K562 (cell line): Measurements from ENCODE around the gene BLM. TPM values are rescaled to one million over a fixed set of nuclear protein-coding genes. Genes with fewer than 3 reads are reported as not detected.
A peak's percentile ranks its signal among the peaks of the same experiment; 100 is the strongest.

Experiments used
- ATAC-seq: fragments of 200-7000 bp; cut with Tn5 transposase; 3 replicates; pipeline ENCODE4 v1.9.1; 2020; ENCODE audit warnings: moderate library complexity
- BruUV-seq: library from RNA; stranded (reverse); fragments of 400-500 nt; replicated peaks from 2 replicates; lab custom pipeline; 2021; lab: Mats Ljungman, UMichigan
- CTCF ChIA-PET: fragments of 300-600 bp; formaldehyde crosslinking; extraction: SDS; loops from one replicate; lab custom pipeline; 2021; ENCODE audit warnings: low intra/inter-chr PET ratio; lab: Yijun Ruan, JAX
- POLR2A ChIA-PET: fragments of 300-600, 350-650 bp; sonication (Branson Sonifier 250); formaldehyde crosslinking; extraction: SDS; loops from one replicate; lab custom pipeline; 2021; ENCODE audit warnings: antibody characterized with exemption, inconsistent platforms; lab: Yijun Ruan, JAX
- DNase-seq, 4 experiments: peaks; one replicate each; pipeline versions ENCODE4 v3.0.0 to v3.0.0-alpha.2; 2011 to 2018; ENCODE audit warnings: low spot score in 3 of 4, mixed read lengths in 3 of 4; ENCODE audit errors: extremely low read depth in 1 of 4
- FAIRE-seq: peaks from 2 replicates; lab custom pipeline; 2011; peaks lifted over from hg19 to GRCh38; lab: Jason Lieb, UNC
- H2AFZ ChIP-seq: 2 replicates; pipeline ENCODE4 v1.6.0; 2011; ENCODE audit warnings: low read depth, low read length, control low read depth, inconsistent platforms
- H3K27ac ChIP-seq: fragments of 200-600 bp; 3 replicates; pipeline ENCODE4 v1.8.0; 2011; ENCODE audit warnings: low read depth, mild to moderate bottlenecking, control low read depth, inconsistent platforms, low read length, moderate library complexity, mixed read lengths; ENCODE audit errors: extremely low read depth
- H3K27me3 ChIP-seq, 2 experiments: fragments of 300-600 bp in 1 of 2; 2 replicates in 1 of 2; 3 replicates in 1 of 2; pipeline versions ENCODE4 v1.6.0 to v1.8.0; 2011; ENCODE audit warnings: inconsistent platforms in 2 of 2, low read length in 2 of 2, mild to moderate bottlenecking in 1 of 2, mixed read lengths in 1 of 2, moderate library complexity in 1 of 2; ENCODE audit not compliant: control insufficient read depth in 2 of 2, insufficient read depth in 2 of 2
- H3K36me3 ChIP-seq: fragments of 300-600 bp; 3 replicates; pipeline ENCODE4 v1.8.0; 2011; ENCODE audit warnings: mild to moderate bottlenecking, low read length, inconsistent platforms; ENCODE audit not compliant: control insufficient read depth, insufficient read depth
- H3K4me1 ChIP-seq, 2 experiments: fragments of 200-600 bp in 1 of 2; replicated peaks in 1 of 2; 2 replicates in 1 of 2; 3 replicates in 1 of 2; pipeline versions ENCODE4 v1.5.1 to v1.8.0; 2011; ENCODE audit warnings: inconsistent platforms in 2 of 2, low read length in 2 of 2, mild to moderate bottlenecking in 1 of 2, mixed read lengths in 1 of 2, moderate library complexity in 1 of 2; ENCODE audit not compliant: control insufficient read depth in 2 of 2, insufficient read depth in 2 of 2
- H3K4me2 ChIP-seq: 2 replicates; pipeline ENCODE4 v1.6.1; 2011; ENCODE audit warnings: low read length, control low read depth, inconsistent platforms, mixed read lengths; ENCODE audit not compliant: insufficient read depth
- H3K4me3 ChIP-seq: fragments of 200-600 bp; sonication (generic), shearing (Covaris generic); 2 replicates; pipeline ENCODE4 v1.5.1; 2016; ENCODE audit warnings: control low read depth, inconsistent platforms
- H3K79me2 ChIP-seq: fragments of 200-600 bp; 3 replicates; pipeline ENCODE4 v1.8.0; 2011; ENCODE audit warnings: low read length, inconsistent platforms; ENCODE audit not compliant: control insufficient read depth, insufficient read depth
- H3K9ac ChIP-seq, 2 experiments: 2 replicates each; pipeline versions ENCODE4 v1.6.0 to v1.6.1; 2011; ENCODE audit warnings: low read depth in 2 of 2, low read length in 2 of 2, control low read depth in 1 of 2, inconsistent platforms in 1 of 2, mild to moderate bottlenecking in 1 of 2, mixed read lengths in 1 of 2; ENCODE audit not compliant: insufficient read depth in 1 of 2
- H3K9me1 ChIP-seq: one replicate; pipeline ENCODE4 v1.6.0; 2011; ENCODE audit warnings: inconsistent platforms, mild to moderate bottlenecking, low read length, moderate library complexity; ENCODE audit not compliant: control insufficient read depth, insufficient read depth
- H3K9me3 ChIP-seq: replicated peaks from 2 replicates; pipeline ENCODE4 v1.5.1; 2011; ENCODE audit warnings: low read depth, low read length, inconsistent platforms; ENCODE audit not compliant: control insufficient read depth, insufficient read depth
- H4K20me1 ChIP-seq: replicated peaks from 2 replicates; pipeline ENCODE4 v1.6.1; 2011; ENCODE audit warnings: low read length, inconsistent platforms, mixed read lengths; ENCODE audit not compliant: control insufficient read depth, insufficient read depth
- BACH1 ChIP-seq: fragments of 200-800 bp; sonication (Bioruptor generic); IDR thresholded peaks from 2 replicates; pipeline ENCODE4 v1.6.1; 2016; ENCODE audit warnings: missing genetic modification characterization, missing compliant biosample characterization
- CCNT2 ChIP-seq: IDR thresholded peaks from 2 replicates; pipeline ENCODE4 v1.6.1; 2011; ENCODE audit warnings: borderline replicate concordance, low read depth, mild to moderate bottlenecking, moderate library complexity, mixed read lengths, low read length; ENCODE audit not compliant: insufficient read length; ENCODE audit errors: extremely low read depth
- EP400 ChIP-seq: fragments of 450-650 bp; IDR thresholded peaks from 2 replicates; pipeline ENCODE4 v1.6.1; 2017; ENCODE audit warnings: antibody characterized with exemption, mild to moderate bottlenecking, moderate library complexity
- ESRRA ChIP-seq: fragments of 450-650 bp; IDR thresholded peaks from 2 replicates; pipeline ENCODE4 v1.6.1; 2014; ENCODE audit warnings: low read depth, mild to moderate bottlenecking, moderate library complexity, borderline replicate concordance
- FOXP1 ChIP-seq: sonication (generic); formaldehyde crosslinking; IDR thresholded peaks from 2 replicates; pipeline ENCODE4 v1.8.0; 2022; ENCODE audit warnings: mild to moderate bottlenecking, missing genetic modification reagents
- GABPB2 ChIP-seq: fragments of 250-450 bp; sonication (Bioruptor Pico); conservative IDR thresholded peaks from 2 replicates; pipeline ENCODE4 v1.5.1; 2021; ENCODE audit warnings: mild to moderate bottlenecking
- HDAC8 ChIP-seq: fragments of 450-650 bp; IDR thresholded peaks from 2 replicates; pipeline ENCODE4 v1.6.1; 2016; ENCODE audit warnings: mild to moderate bottlenecking, missing genetic modification characterization, moderate library complexity, missing compliant biosample characterization
- HMG20A ChIP-seq: fragments of 450-650 bp; formaldehyde crosslinking; conservative IDR thresholded peaks from 2 replicates; pipeline ENCODE4 v1.4.0; 2020; ENCODE audit warnings: mild to moderate bottlenecking, mixed read lengths
- MEIS2 ChIP-seq: fragments of 450-650 bp; IDR thresholded peaks from 2 replicates; pipeline ENCODE4 v1.6.1; 2014; ENCODE audit warnings: mild to moderate bottlenecking; ENCODE audit not compliant: partially characterized antibody
- PTRF ChIP-seq: fragments of 450-650 bp; IDR thresholded peaks from 2 replicates; pipeline ENCODE4 v1.6.1; 2016; ENCODE audit warnings: mild to moderate bottlenecking, missing genetic modification characterization, missing compliant biosample characterization
- SMAD3 ChIP-seq: fragments of 450-650 bp; formaldehyde crosslinking; conservative IDR thresholded peaks from 2 replicates; pipeline ENCODE4 v1.4.0; 2020; ENCODE audit warnings: mild to moderate bottlenecking
- SNIP1 ChIP-seq: fragments of 450-650 bp; IDR thresholded peaks from 2 replicates; pipeline ENCODE4 v1.7.1; 2017; ENCODE audit warnings: low read depth, mild to moderate bottlenecking
- SP1 ChIP-seq: sonication (generic); formaldehyde crosslinking; IDR thresholded peaks from 2 replicates; pipeline ENCODE4 v1.8.1; 2022; ENCODE audit warnings: mild to moderate bottlenecking, missing genetic modification reagents
- SREBF2 ChIP-seq: sonication (generic); formaldehyde crosslinking; IDR thresholded peaks from 2 replicates; pipeline ENCODE4 v1.4.0; 2020; ENCODE audit warnings: mild to moderate bottlenecking, missing genetic modification reagents
- TBL1XR1 ChIP-seq, 2 experiments: IDR thresholded peaks; 2 replicates each; pipeline ENCODE4 v1.6.1; 2012; ENCODE audit warnings: improper control_type of control experiment in 2 of 2, low read length in 2 of 2, mild to moderate bottlenecking in 1 of 2
- ZBTB1 ChIP-seq: sonication (generic); formaldehyde crosslinking; IDR thresholded peaks from 2 replicates; pipeline ENCODE4 v1.8.1; 2023; ENCODE audit warnings: missing genetic modification reagents, low read depth, mild to moderate bottlenecking, borderline replicate concordance
- ZC3H8 ChIP-seq: fragments of 450-650 bp; IDR thresholded peaks from 2 replicates; pipeline ENCODE4 v1.6.1; 2017
- ZNF239 ChIP-seq: fragments of 250-450 bp; sonication (Bioruptor Pico); IDR thresholded peaks from 2 replicates; pipeline ENCODE4 v1.4.0; 2020; ENCODE audit warnings: mild to moderate bottlenecking
- ZSCAN29 ChIP-seq: fragments of 450-650 bp; IDR thresholded peaks from 2 replicates; pipeline ENCODE4 v1.6.1; 2017
- WGBS: fragments of 100-300 bp; shearing (Covaris generic); methylation state at CpG from one replicate; pipeline ENCODE4 v1.1.6; 2016; ENCODE audit warnings: low coverage, mixed read lengths; ENCODE audit not compliant: insufficient coverage; ENCODE audit errors: missing lambda C conversion rate; 5-methylcytosine and 5-hydroxymethylcytosine counted together
- in situ Hi-C: fragments of 300-500 bp; cut with MboI; formaldehyde crosslinking; loops from 4 replicates; pipeline ENCODE4 v1.15.0; 2018; ENCODE audit warnings: inconsistent platforms, mixed read lengths
- intact Hi-C: fragments of 100-400 bp; cut with micrococcal nuclease; formaldehyde crosslinking; loops from 2 replicates; pipeline ENCODE4 v1.14.2; 2022
- polyA plus RNA-seq, 8 experiments: library from polyadenylated mRNA; depleted of rRNA in 4 of 8; stranded (reverse) in 5 of 8; unstranded in 3 of 8; fragments of >200 nt; fragmentation: Nextera tagmentation in 2 of 8; fragmentation: Illumina TruSeq in 1 of 8; extraction: Ambion mirVana in 2 of 8; extraction: Trizol in 1 of 8; gene quantifications; 2 replicates each; pipeline versions ENCODE4 v1.2.1 to v1.2.3, GENCODE V29; 2011 to 2014; ENCODE audit warnings: inconsistent platforms in 1 of 8, missing spikeins in 1 of 8
- total RNA-seq, 7 experiments: library from RNA; depleted of rRNA in 6 of 7; stranded (reverse); fragments of >200 nt in 6 of 7; fragmentation: Illumina TruSeq in 2 of 7; extraction: Trizol in 2 of 7; gene quantifications; 2 replicates each; pipeline versions ENCODE4 v1.2.1 to v1.2.3, GENCODE V29; 2011 to 2021; ENCODE audit warnings: low replicate concordance in 1 of 7
- TF ChIP-seq, protein P1 (sequence below): fragments of 450-650 bp; formaldehyde crosslinking; IDR thresholded peaks from 2 replicates; pipeline ENCODE4 v1.4.0; 2022; ENCODE audit warnings: missing genetic modification characterization
- TF ChIP-seq, protein P2 (sequence below): fragments of 450-650 bp; IDR thresholded peaks from 2 replicates; pipeline ENCODE4 v1.6.1; 2018; ENCODE audit not compliant: partially characterized antibody

BLM gene
- total and polyA plus RNA-seq, 9 of the 15 experiments (the other 6 are each of a cell fraction or from before 2014, with no cell fraction given): 21.0 to 56.0 (median 43.9) TPM

DNA sequence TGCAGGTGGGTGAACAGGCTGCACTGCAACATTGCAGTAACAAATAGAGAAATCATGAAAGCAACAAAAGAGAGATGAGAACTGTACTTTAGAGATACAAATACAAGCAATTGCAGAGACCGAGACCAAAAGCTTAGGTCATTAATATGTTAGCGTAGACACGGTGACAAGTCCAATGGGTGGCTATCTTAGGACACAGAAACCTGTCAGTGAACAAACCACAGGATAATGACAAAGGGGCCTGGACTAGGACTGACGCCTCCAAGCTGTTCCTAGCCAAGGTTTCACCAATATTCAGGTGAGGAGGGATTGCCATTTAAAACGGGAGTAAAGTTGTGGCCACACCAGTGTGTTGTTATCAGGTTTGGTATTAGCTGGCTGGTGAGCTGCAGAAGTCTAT lies 41.7 kb upstream of the BLM start:
- Histone ChIP-seq H3K4me1 (peaks cover 3 to 8% of the 10 kb centered on the region in 2 experiments; a peak in 4 of 5 replicates), H3K9ac (peak overlapping the region; percentile 40 to 69; a peak in 1 of 4 replicates), H3K27me3 (no peaks in the 10 kb centered on the region; a peak in 1 of 5 replicates), H3K9me1 (no peaks in the 10 kb centered on the region), H3K79me2 (no peaks in the 10 kb centered on the region), H3K36me3 (no peaks in the 10 kb centered on the region), H2AFZ (peak overlapping the region; percentile 89), H3K9me3 (no peaks in the 10 kb centered on the region), H3K4me2 (peak overlapping the region; percentile 44; the same call in 1 of the 2 replicates), H4K20me1 (no peaks in the 10 kb centered on the region), H3K4me3 (no peak overlapping the region), H3K27ac (peak overlapping the region; percentile 46; the same call in 1 of the 3 replicates)
- in situ Hi-C loops: no loop called here
- intact Hi-C loops: no loop called here
- POLR2A ChIA-PET: interaction anchor here (0.7 to 1.8 kb wide), 7 partner anchors 8 to 672 kb away, joined by 3 to 4 read pairs (median 3); no protein-coding TSS in a partner anchor
- CTCF ChIA-PET: no interaction called here
- WGBS: 12% methylated on average over 5 of the region's 5 CpGs
- DNase-seq: peak in 2 of 4 experiments; percentile 56 to 60
- ATAC-seq: peak; percentile 87
- no TSS peak for BruUV-seq
- peak; percentile 88 for FAIRE-seq
- TF ChIP-seq SMAD3: no peak
- TF ChIP-seq ZSCAN29: 0 out of 2 replicates have a peak, but pooled peaks have one; percentile 21
- no peak for TF ChIP-seq FOXP1 (CRISPR knock-in tag)
- no peak for TF ChIP-seq SREBF2 (CRISPR knock-in tag)
- TF ChIP-seq, protein P1, sequence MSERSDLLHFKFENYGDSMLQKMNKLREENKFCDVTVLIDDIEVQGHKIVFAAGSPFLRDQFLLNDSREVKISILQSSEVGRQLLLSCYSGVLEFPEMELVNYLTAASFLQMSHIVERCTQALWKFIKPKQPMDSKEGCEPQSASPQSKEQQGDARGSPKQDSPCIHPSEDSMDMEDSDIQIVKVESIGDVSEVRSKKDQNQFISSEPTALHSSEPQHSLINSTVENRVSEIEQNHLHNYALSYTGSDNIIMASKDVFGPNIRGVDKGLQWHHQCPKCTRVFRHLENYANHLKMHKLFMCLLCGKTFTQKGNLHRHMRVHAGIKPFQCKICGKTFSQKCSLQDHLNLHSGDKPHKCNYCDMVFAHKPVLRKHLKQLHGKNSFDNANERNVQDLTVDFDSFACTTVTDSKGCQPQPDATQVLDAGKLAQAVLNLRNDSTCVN: no peak
- no peak for TF ChIP-seq SNIP1
- TF ChIP-seq, protein P2, sequence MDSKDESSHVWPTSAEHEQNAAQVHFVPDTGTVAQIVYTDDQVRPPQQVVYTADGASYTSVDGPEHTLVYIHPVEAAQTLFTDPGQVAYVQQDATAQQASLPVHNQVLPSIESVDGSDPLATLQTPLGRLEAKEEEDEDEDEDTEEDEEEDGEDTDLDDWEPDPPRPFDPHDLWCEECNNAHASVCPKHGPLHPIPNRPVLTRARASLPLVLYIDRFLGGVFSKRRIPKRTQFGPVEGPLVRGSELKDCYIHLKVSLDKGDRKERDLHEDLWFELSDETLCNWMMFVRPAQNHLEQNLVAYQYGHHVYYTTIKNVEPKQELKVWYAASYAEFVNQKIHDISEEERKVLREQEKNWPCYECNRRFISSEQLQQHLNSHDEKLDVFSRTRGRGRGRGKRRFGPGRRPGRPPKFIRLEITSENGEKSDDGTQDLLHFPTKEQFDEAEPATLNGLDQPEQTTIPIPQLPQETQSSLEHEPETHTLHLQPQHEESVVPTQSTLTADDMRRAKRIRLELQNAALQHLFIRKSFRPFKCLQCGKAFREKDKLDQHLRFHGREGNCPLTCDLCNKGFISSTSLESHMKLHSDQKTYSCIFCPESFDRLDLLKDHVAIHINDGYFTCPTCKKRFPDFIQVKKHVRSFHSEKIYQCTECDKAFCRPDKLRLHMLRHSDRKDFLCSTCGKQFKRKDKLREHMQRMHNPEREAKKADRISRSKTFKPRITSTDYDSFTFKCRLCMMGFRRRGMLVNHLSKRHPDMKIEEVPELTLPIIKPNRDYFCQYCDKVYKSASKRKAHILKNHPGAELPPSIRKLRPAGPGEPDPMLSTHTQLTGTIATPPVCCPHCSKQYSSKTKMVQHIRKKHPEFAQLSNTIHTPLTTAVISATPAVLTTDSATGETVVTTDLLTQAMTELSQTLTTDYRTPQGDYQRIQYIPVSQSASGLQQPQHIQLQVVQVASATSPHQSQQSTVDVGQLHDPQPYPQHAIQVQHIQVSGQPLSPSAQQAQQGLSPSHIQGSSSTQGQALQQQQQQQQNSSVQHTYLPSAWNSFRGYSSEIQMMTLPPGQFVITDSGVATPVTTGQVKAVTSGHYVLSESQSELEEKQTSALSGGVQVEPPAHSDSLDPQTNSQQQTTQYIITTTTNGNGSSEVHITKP: peak; percentile 44
- TF ChIP-seq HDAC8 (tag): no peak
- no peak for TF ChIP-seq EP400
- no peak for TF ChIP-seq ZNF239 (CRISPR knock-in tag)
- TF ChIP-seq PTRF: no peak
- no peak for TF ChIP-seq HMG20A
- no peak for TF ChIP-seq TBL1XR1 (IDR thresholded peaks at IDR 0.05; ENCODE audit: low read length in 2 of 2)
- no peak for TF ChIP-seq CCNT2
- peak; percentile 86 for TF ChIP-seq MEIS2
- TF ChIP-seq ZBTB1 (CRISPR knock-in tag): no peak
- TF ChIP-seq ESRRA: no peak
- no peak for TF ChIP-seq ZC3H8
- TF ChIP-seq GABPB2 (CRISPR knock-in tag): no peak
- no peak for TF ChIP-seq BACH1 (tag)
- TF ChIP-seq SP1: no peak
